HL-60/S4 treated with phorbol 12-myristate 13-acetate at 8.2 ng/mL for 4 days and 3 days (cell line): Measurements from ENCODE around the gene BRSK2.

Experiments used
- in situ Hi-C: fragments of 300-500 bp; cut with MboI; formaldehyde crosslinking; loops from 2 replicates; pipeline ENCODE4 v1.15.0; 2022; ENCODE audit warnings: low sequenced_read_pairs

The BRSK2 gene

GRCh38 chr11:1479006-1479677 is 89.4 kb downstream of the BRSK2 start:
- in situ Hi-C loops = no loop called here

GRCh38 chr11:1479678-1480118 is 90.0 kb downstream of the BRSK2 start:
- in situ Hi-C loops = no loop called here

GRCh38 chr11:1480191-1480554 is 90.4 kb downstream of the BRSK2 start:
- in situ Hi-C loops = no loop called here

- in situ Hi-C loops = no loop called here
Observed at GRCh38 chr11:1480555-1481482, 91.1 kb downstream of the BRSK2 start.

GRCh38 chr11:1481483-1481825 is 91.7 kb downstream of the BRSK2 start:
- in situ Hi-C loops = no loop called here

- in situ Hi-C loops = no loop called here
Observed at GRCh38 chr11:1481861-1482441, 92.2 kb downstream of the BRSK2 start.

GRCh38 chr11:1482581-1483444 is 93.1 kb downstream of the BRSK2 start:
- in situ Hi-C loops = no loop called here

GRCh38 chr11:1483445-1483961 is 93.8 kb downstream of the BRSK2 start:
- in situ Hi-C loops = no loop called here

- in situ Hi-C loops = no loop called here
Observed at GRCh38 chr11:1484061-1484671, 94.4 kb downstream of the BRSK2 start.

GRCh38 chr11:1484695-1485503 is 95.2 kb downstream of the BRSK2 start:
- in situ Hi-C loops = no loop called here

- in situ Hi-C loops = no loop called here
Observed at GRCh38 chr11:1485504-1485885, 95.8 kb downstream of the BRSK2 start.

GRCh38 chr11:1486054-1486825 is 96.5 kb downstream of the BRSK2 start, which contains the start of gene MOB2:
TSS of gene MOB2 (minus strand) at chr11:1486779. CDS start at chr11:1486556, 223 bp downstream.
- in situ Hi-C loops = no loop called here

GRCh38 chr11:1487091-1487850 is 97.5 kb downstream of the BRSK2 start:
- in situ Hi-C loops = no loop called here

- in situ Hi-C loops = no loop called here
Observed at GRCh38 chr11:1487851-1488574, 98.3 kb downstream of the BRSK2 start.

GRCh38 chr11:1488575-1489180 is 98.9 kb downstream of the BRSK2 start:
- in situ Hi-C loops = no loop called here

GRCh38 chr11:1490651-1491050 is 100.9 kb downstream of the BRSK2 start:
- in situ Hi-C loops = no loop called here

- in situ Hi-C loops = no loop called here
Observed at GRCh38 chr11:1491379-1491778, 101.6 kb downstream of the BRSK2 start.
